Neutrophil (primary cell): ENCODE measurements around the gene BMAL2.

Experiments
- H3K27ac ChIP-seq: fragments of 200-600 bp; sonication (generic); 2 replicates; pipeline ENCODE4 v1.5.1; 2016; ENCODE audit warnings: mild to moderate bottlenecking, moderate library complexity
- H3K27me3 ChIP-seq: fragments of 200-600 bp; sonication (generic); 2 replicates; pipeline ENCODE4 v1.6.0; 2016; ENCODE audit warnings: mild to moderate bottlenecking
- H3K36me3 ChIP-seq: fragments of 200-600 bp; sonication (generic); 2 replicates; pipeline ENCODE4 v1.5.1; 2017
- H3K4me1 ChIP-seq, 2 experiments: fragments of 200-600 bp in 1 of 2; sonication (generic) in 1 of 2; 1 replicate in 1 of 2; 2 replicates in 1 of 2; pipeline versions ENCODE4 v1.5.1 to v1.6.1; 2013 to 2016; ENCODE audit warnings: low read depth in 1 of 2, low read length in 1 of 2, mild to moderate bottlenecking in 1 of 2, moderate library complexity in 1 of 2; ENCODE audit not compliant: control insufficient read depth in 1 of 2, insufficient read depth in 1 of 2
- H3K4me3 ChIP-seq, 2 experiments: fragments of 200-600 bp in 1 of 2; sonication (generic) in 1 of 2; 1 replicate in 1 of 2; 2 replicates in 1 of 2; pipeline ENCODE4 v1.5.1; 2013 to 2016; ENCODE audit warnings: low read depth in 1 of 2, low read length in 1 of 2, mild to moderate bottlenecking in 1 of 2, moderate library complexity in 1 of 2
- H3K9me3 ChIP-seq: fragments of 200-600 bp; sonication (generic); 2 replicates; pipeline ENCODE4 v1.5.1; 2016
- CTCF ChIP-seq: fragments of 200-600 bp; sonication (generic); IDR thresholded peaks from 2 replicates; pipeline ENCODE4 v1.5.1; 2016; ENCODE audit warnings: antibody characterized with exemption

Gene BMAL2

GRCh38 chr12:27290501-27291168, 42.0 kb upstream of the BMAL2 start:
- no peak for TF ChIP-seq CTCF
- Histone ChIP-seq H3K9me3 (no peaks in the 10 kb centered on the region), H3K27me3 (no peaks in the 10 kb centered on the region), H3K27ac (no peak overlapping the region), H3K4me1 (no peaks in the 10 kb centered on the region), H3K36me3 (no peaks in the 10 kb centered on the region), H3K4me3 (no peak overlapping the region)

GRCh38 chr12:27291862-27292261, 40.8 kb upstream of the BMAL2 start:
- no peak for TF ChIP-seq CTCF
- Histone ChIP-seq H3K36me3 (no peaks in the 10 kb centered on the region), H3K27ac (no peak overlapping the region), H3K9me3 (no peaks in the 10 kb centered on the region), H3K4me1 (no peaks in the 10 kb centered on the region), H3K4me3 (no peak overlapping the region), H3K27me3 (no peaks in the 10 kb centered on the region)

- Histone ChIP-seq H3K4me3 (no peak overlapping the region), H3K4me1 (no peaks in the 10 kb centered on the region), H3K9me3 (no peaks in the 10 kb centered on the region), H3K27ac (no peak overlapping the region), H3K36me3 (peaks cover 3% of the 10 kb centered on the region), H3K27me3 (no peaks in the 10 kb centered on the region)
- no peak for TF ChIP-seq CTCF
Measured at GRCh38 chr12:27292718-27293117, 39.9 kb upstream of the BMAL2 start.

- H3K27ac ChIP-seq, result no peak overlapping the region
Measured at GRCh38 chr12:27293463-27293862, 39.2 kb upstream of the BMAL2 start.

DNA sequence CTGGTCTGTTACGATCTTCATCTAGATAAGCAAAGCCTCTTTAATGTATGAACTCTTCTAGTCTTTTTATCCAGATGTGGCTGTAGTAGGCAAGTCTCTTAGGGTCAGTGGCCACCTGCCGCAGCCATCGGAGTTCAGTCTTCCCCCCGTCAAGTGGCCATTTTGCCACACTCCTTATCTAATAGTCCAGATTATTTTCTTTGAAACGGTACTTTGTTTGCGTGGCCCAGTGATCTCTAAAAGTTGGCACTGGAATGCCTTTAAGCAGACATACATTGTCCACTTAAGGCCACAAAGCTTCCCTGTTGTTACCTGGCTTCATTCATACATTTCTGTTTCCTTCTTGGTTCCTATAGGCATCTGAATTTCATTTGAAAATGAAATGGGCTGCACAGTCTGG, 36.0 kb upstream of the BMAL2 start:
- Histone ChIP-seq H3K9me3 (no peaks in the 10 kb centered on the region), H3K27ac (no peak overlapping the region), H3K36me3 (peaks cover 36% of the 10 kb centered on the region), H3K4me1 (no peaks in the 10 kb centered on the region), H3K27me3 (no peaks in the 10 kb centered on the region), H3K4me3 (no peak overlapping the region)
- TF ChIP-seq CTCF, result no peak

More at GRCh38 chr12:27293463-27293862, 39.2 kb upstream of the BMAL2 start:
- H3K9me3 ChIP-seq, result no peaks in the 10 kb centered on the region
- no peak for TF ChIP-seq CTCF
- H3K4me3 ChIP-seq, result no peak overlapping the region
- H3K27me3 ChIP-seq, result no peaks in the 10 kb centered on the region
- peaks cover 10% of the 10 kb centered on the region for H3K36me3 ChIP-seq
- no peaks in the 10 kb centered on the region for H3K4me1 ChIP-seq
